Raji (cell line): ENCODE results near the gene RAF1.

Experiments used
- POLR2A ChIP-seq: IDR thresholded peaks from 2 replicates; pipeline ENCODE4 v1.6.1; 2011; ENCODE audit warnings: low read depth, low read length, control low read depth; ENCODE audit not compliant: insufficient read depth

RAF1 gene

GRCh38 chr3:12686096-12686495 is 22.2 kb upstream of the RAF1 start:
- no peak for TF ChIP-seq POLR2A

GRCh38 chr3:12681943-12682390 is 18.1 kb upstream of the RAF1 start:
- TF ChIP-seq POLR2A: no peak

- no peak for TF ChIP-seq POLR2A
Measured at GRCh38 chr3:12681089-12681942, 17.4 kb upstream of the RAF1 start.

GRCh38 chr3:12679468-12679867 is 15.6 kb upstream of the RAF1 start:
- no peak for TF ChIP-seq POLR2A

- no peak for TF ChIP-seq POLR2A
Measured at GRCh38 chr3:12677616-12678015, 13.7 kb upstream of the RAF1 start.

- TF ChIP-seq POLR2A: no peak
Measured at GRCh38 chr3:12675115-12675810, 11.3 kb upstream of the RAF1 start.

- TF ChIP-seq POLR2A: no peak
Measured at GRCh38 chr3:12671120-12671450, 7.2 kb upstream of the RAF1 start.

- TF ChIP-seq POLR2A: no peak
Measured at GRCh38 chr3:12670365-12671119, 6.6 kb upstream of the RAF1 start.

- TF ChIP-seq POLR2A: no peak
Measured at GRCh38 chr3:12663401-12663935, 449 bp downstream of the RAF1 start.

- TF ChIP-seq POLR2A: no peak
Measured at GRCh38 chr3:12662593-12663400, 1.1 kb downstream of the RAF1 start.

GRCh38 chr3:12661926-12662592 is 1.9 kb downstream of the RAF1 start:
- no peak for TF ChIP-seq POLR2A

- no peak for TF ChIP-seq POLR2A
Measured at GRCh38 chr3:12660196-12660595, 3.7 kb downstream of the RAF1 start.

GRCh38 chr3:12659316-12660015 is 4.5 kb downstream of the RAF1 start:
- no peak for TF ChIP-seq POLR2A
